Mucosa of stomach (tissue), 1 donor: ENCODE results near the gene IFNAR2.
"Not testable (repeated sequence)": the region's sequence is repeated elsewhere in the genome, so short reads cannot be mapped to it uniquely, and the experiment has no call there.

Source experiments
- H3K27me3 ChIP-seq: one replicate; pipeline ENCODE4 v1.7.0; 2013; ENCODE audit warnings: mild to moderate bottlenecking, low read length; ENCODE audit not compliant: control insufficient read depth, insufficient read depth
- H3K36me3 ChIP-seq: one replicate; pipeline ENCODE4 v1.7.0; 2013; ENCODE audit warnings: low read length; ENCODE audit not compliant: control insufficient read depth, insufficient read depth
- H3K4me1 ChIP-seq: one replicate; pipeline ENCODE4 v1.7.0; 2013; ENCODE audit warnings: mild to moderate bottlenecking, low read length; ENCODE audit not compliant: control insufficient read depth, insufficient read depth
- H3K4me3 ChIP-seq: one replicate; pipeline ENCODE4 v1.7.0; 2013; ENCODE audit warnings: low read length
- H3K9ac ChIP-seq: one replicate; pipeline ENCODE4 v1.7.0; 2013; ENCODE audit warnings: mild to moderate bottlenecking, low read length, moderate library complexity
- H3K9me3 ChIP-seq: one replicate; pipeline ENCODE4 v1.7.0; 2013; ENCODE audit warnings: mild to moderate bottlenecking, low read length, moderate library complexity; ENCODE audit not compliant: control insufficient read depth
- donor health status: Pancreatic carcinoma.

Gene IFNAR2

GRCh38 chr21:33249331-33250002, 19.7 kb downstream of the IFNAR2 start:
- no peaks in the 10 kb centered on the region for H3K4me1 ChIP-seq

GRCh38 chr21:33251119-33251518, 21.4 kb downstream of the IFNAR2 start:
- no peaks in the 10 kb centered on the region for H3K27me3 ChIP-seq
- H3K4me3 ChIP-seq: no peak overlapping the region
- H3K9me3 ChIP-seq: no peaks in the 10 kb centered on the region
- no peak overlapping the region for H3K9ac ChIP-seq
- H3K4me1 ChIP-seq: no peaks in the 10 kb centered on the region
- peaks cover 4% of the 10 kb centered on the region for H3K36me3 ChIP-seq

More at GRCh38 chr21:33249331-33250002, 19.7 kb downstream of the IFNAR2 start:
- H3K4me3 ChIP-seq: no peak overlapping the region
- peaks cover 4% of the 10 kb centered on the region for H3K36me3 ChIP-seq
- H3K27me3 ChIP-seq: no peaks in the 10 kb centered on the region
- H3K9me3 ChIP-seq: no peaks in the 10 kb centered on the region
- H3K9ac ChIP-seq: no peak overlapping the region

- not testable (repeated sequence) for H3K9ac ChIP-seq, H3K27me3 ChIP-seq, H3K9me3 ChIP-seq, H3K4me1 ChIP-seq, H3K36me3 ChIP-seq, H3K4me3 ChIP-seq
These were observed 23.6 kb downstream of the IFNAR2 start for GRCh38 chr21:33253382-33253781.

GRCh38 chr21:33254766-33255165, 25.0 kb downstream of the IFNAR2 start:
- Histone ChIP-seq H3K36me3 (no peaks in the 10 kb centered on the region), H3K9me3 (no peaks in the 10 kb centered on the region), H3K4me1 (no peaks in the 10 kb centered on the region)

GRCh38 chr21:33255404-33255803, 25.7 kb downstream of the IFNAR2 start:
- Histone ChIP-seq H3K36me3 (no peaks in the 10 kb centered on the region), H3K4me3 (no peak overlapping the region), H3K9ac (no peak overlapping the region), H3K4me1 (no peaks in the 10 kb centered on the region), H3K27me3 (no peaks in the 10 kb centered on the region), H3K9me3 (no peaks in the 10 kb centered on the region)

More at GRCh38 chr21:33254766-33255165, 25.0 kb downstream of the IFNAR2 start:
- H3K4me3 ChIP-seq: no peak overlapping the region
- no peaks in the 10 kb centered on the region for H3K27me3 ChIP-seq
- no peak overlapping the region for H3K9ac ChIP-seq

GRCh38 chr21:33256019-33256418, 26.3 kb downstream of the IFNAR2 start:
- H3K9me3 ChIP-seq: no peaks in the 10 kb centered on the region
- no peaks in the 10 kb centered on the region for H3K36me3 ChIP-seq
- no peak overlapping the region for H3K9ac ChIP-seq
- H3K4me1 ChIP-seq: no peaks in the 10 kb centered on the region
- H3K4me3 ChIP-seq: no peak overlapping the region
- H3K27me3 ChIP-seq: no peaks in the 10 kb centered on the region

GRCh38 chr21:33257094-33257803, 27.5 kb downstream of the IFNAR2 start:
- H3K36me3 ChIP-seq: no peaks in the 10 kb centered on the region
- no peak overlapping the region for H3K4me3 ChIP-seq
- no peaks in the 10 kb centered on the region for H3K27me3 ChIP-seq
- H3K9me3 ChIP-seq: no peaks in the 10 kb centered on the region
- H3K9ac ChIP-seq: no peak overlapping the region
- no peaks in the 10 kb centered on the region for H3K4me1 ChIP-seq

- Histone ChIP-seq H3K36me3 (no peaks in the 10 kb centered on the region), H3K4me3 (no peak overlapping the region), H3K4me1 (no peaks in the 10 kb centered on the region), H3K27me3 (no peaks in the 10 kb centered on the region), H3K9ac (no peak overlapping the region), H3K9me3 (no peaks in the 10 kb centered on the region)
These were observed 28.7 kb downstream of the IFNAR2 start for GRCh38 chr21:33258475-33258874.

GRCh38 chr21:33259428-33259827, 29.7 kb downstream of the IFNAR2 start:
- Histone ChIP-seq H3K27me3 (no peaks in the 10 kb centered on the region), H3K4me1 (no peaks in the 10 kb centered on the region), H3K9me3 (no peaks in the 10 kb centered on the region), H3K4me3 (no peak overlapping the region), H3K9ac (no peak overlapping the region), H3K36me3 (no peaks in the 10 kb centered on the region)

- Histone ChIP-seq H3K4me3 (no peak overlapping the region), H3K27me3 (no peaks in the 10 kb centered on the region), H3K36me3 (no peaks in the 10 kb centered on the region), H3K4me1 (no peaks in the 10 kb centered on the region), H3K9me3 (no peaks in the 10 kb centered on the region), H3K9ac (no peak overlapping the region)
These were observed 30.3 kb downstream of the IFNAR2 start for GRCh38 chr21:33259995-33260394.

- Histone ChIP-seq H3K4me1 (peaks cover 4% of the 10 kb centered on the region), H3K36me3 (no peaks in the 10 kb centered on the region), H3K4me3 (no peak overlapping the region), H3K27me3 (no peaks in the 10 kb centered on the region), H3K9me3 (no peaks in the 10 kb centered on the region), H3K9ac (no peak overlapping the region)
These were observed 31.9 kb downstream of the IFNAR2 start for GRCh38 chr21:33261635-33262034.

GRCh38 chr21:33262921-33263320, 33.2 kb downstream of the IFNAR2 start:
- Histone ChIP-seq H3K4me3 (no peak overlapping the region), H3K4me1 (peaks cover 15% of the 10 kb centered on the region), H3K9ac (no peak overlapping the region), H3K9me3 (no peaks in the 10 kb centered on the region), H3K27me3 (no peaks in the 10 kb centered on the region), H3K36me3 (no peaks in the 10 kb centered on the region)
